Mucosa of rectum (tissue), 2 donors: ENCODE measurements around the gene SERINC3.
"Not testable (repeated sequence)": the region's sequence is repeated elsewhere in the genome, so short reads cannot be mapped to it uniquely, and the experiment has no call there.

Source experiments
- H3K27ac ChIP-seq, 2 donors: one replicate each; pipeline ENCODE4 v1.7.0; 2013; ENCODE audit warnings: inconsistent platforms in 2 of 2, low read depth in 2 of 2, low read length in 2 of 2
- H3K27me3 ChIP-seq, 2 donors: one replicate each; pipeline ENCODE4 v1.7.0; 2013; ENCODE audit warnings: low read length in 2 of 2; ENCODE audit not compliant: control insufficient read depth in 2 of 2, insufficient read depth in 2 of 2
- H3K36me3 ChIP-seq, 2 donors: one replicate each; pipeline ENCODE4 v1.7.0; 2013; ENCODE audit warnings: low read length in 2 of 2; ENCODE audit not compliant: control insufficient read depth in 2 of 2, insufficient read depth in 2 of 2
- H3K4me1 ChIP-seq, 2 donors: one replicate each; pipeline ENCODE4 v1.7.0; 2013; ENCODE audit warnings: low read length in 2 of 2, mild to moderate bottlenecking in 1 of 2; ENCODE audit not compliant: control insufficient read depth in 2 of 2, insufficient read depth in 2 of 2
- H3K4me3 ChIP-seq, 2 donors: one replicate each; pipeline ENCODE4 v1.7.0; 2013; ENCODE audit warnings: low read length in 2 of 2
- H3K9ac ChIP-seq, 2 donors: one replicate each; pipeline ENCODE4 v1.7.0; 2013; ENCODE audit warnings: low read length in 2 of 2, low read depth in 1 of 2, mild to moderate bottlenecking in 1 of 2
- H3K9me3 ChIP-seq, 2 donors: one replicate each; pipeline ENCODE4 v1.7.0; 2013; ENCODE audit warnings: low read length in 2 of 2; ENCODE audit not compliant: control insufficient read depth in 2 of 2
- donor health status: healthy.
- donor health status: Normal muscosa, but diverticular disease.

Gene SERINC3

GRCh38 chr20:44475372-44475693, 46.5 kb downstream of the SERINC3 start:
- peaks cover 4 to 5% of the 10 kb centered on the region in 2 donors for H3K36me3 ChIP-seq
- peaks cover 11 to 13% of the 10 kb centered on the region in 2 donors for H3K4me1 ChIP-seq
- peak overlapping the region; percentile 76 to 88 for H3K27ac ChIP-seq
- H3K9me3 ChIP-seq = no peaks in the 10 kb centered on the region
- H3K4me3 ChIP-seq = peak overlapping the region; percentile 76 to 92
- no peaks in the 10 kb centered on the region for H3K27me3 ChIP-seq
- H3K9ac ChIP-seq = peak overlapping the region; percentile 91

- H3K4me1 ChIP-seq = peaks cover 11 to 13% of the 10 kb centered on the region in 2 donors
- not testable (repeated sequence) for H3K4me3 ChIP-seq, H3K9ac ChIP-seq, H3K27ac ChIP-seq, H3K27me3 ChIP-seq, H3K36me3 ChIP-seq, H3K9me3 ChIP-seq
Measured at GRCh38 chr20:44472283-44472682, 49.6 kb downstream of the SERINC3 start.

- no peaks in the 10 kb centered on the region for H3K36me3 ChIP-seq
- no peaks in the 10 kb centered on the region for H3K27me3 ChIP-seq
- H3K9me3 ChIP-seq = no peaks in the 10 kb centered on the region
- H3K9ac ChIP-seq = no peak overlapping the region
- peaks cover 9 to 11% of the 10 kb centered on the region in 2 donors for H3K4me1 ChIP-seq
- no peak overlapping the region for H3K27ac ChIP-seq
- no peak overlapping the region for H3K4me3 ChIP-seq
Measured at GRCh38 chr20:44471481-44471882, 50.4 kb downstream of the SERINC3 start.

- H3K27me3 ChIP-seq = no peaks in the 10 kb centered on the region
- H3K9ac ChIP-seq = no peak overlapping the region
- no peak overlapping the region for H3K27ac ChIP-seq
- no peak overlapping the region for H3K4me3 ChIP-seq
- H3K4me1 ChIP-seq = peaks cover 3 to 5% of the 10 kb centered on the region in 2 donors
- no peaks in the 10 kb centered on the region for H3K9me3 ChIP-seq
- H3K36me3 ChIP-seq = no peaks in the 10 kb centered on the region
Measured at GRCh38 chr20:44470327-44470726, 51.5 kb downstream of the SERINC3 start.

GRCh38 chr20:44468044-44468782, 53.7 kb downstream of the SERINC3 start:
- Histone ChIP-seq H3K27me3 (no peaks in the 10 kb centered on the region), H3K9ac (no peak overlapping the region), H3K4me3 (no peak overlapping the region), H3K36me3 (no peaks in the 10 kb centered on the region), H3K4me1 (no peaks in the 10 kb centered on the region), H3K27ac (no peak overlapping the region), H3K9me3 (no peaks in the 10 kb centered on the region)

- Histone ChIP-seq H3K36me3 (no peaks in the 10 kb centered on the region), H3K4me3 (no peak overlapping the region), H3K4me1 (no peaks in the 10 kb centered on the region), H3K9ac (no peak overlapping the region), H3K27ac (no peak overlapping the region), H3K9me3 (no peaks in the 10 kb centered on the region), H3K27me3 (no peaks in the 10 kb centered on the region)
Measured at GRCh38 chr20:44467289-44467883, 54.5 kb downstream of the SERINC3 start.

GRCh38 chr20:44465001-44465560, 56.8 kb downstream of the SERINC3 start:
- H3K4me3 ChIP-seq = no peak overlapping the region
- H3K27ac ChIP-seq = no peak overlapping the region
- no peaks in the 10 kb centered on the region for H3K27me3 ChIP-seq
- no peak overlapping the region for H3K9ac ChIP-seq
- H3K4me1 ChIP-seq = peaks cover 7 to 17% of the 10 kb centered on the region in 2 donors
- no peaks in the 10 kb centered on the region for H3K36me3 ChIP-seq
- H3K9me3 ChIP-seq = no peaks in the 10 kb centered on the region

- Histone ChIP-seq H3K36me3 (no peaks in the 10 kb centered on the region), H3K27me3 (no peaks in the 10 kb centered on the region), H3K9ac (no peak overlapping the region), H3K4me3 (no peak overlapping the region), H3K27ac (no peak overlapping the region), H3K4me1 (peaks cover 8 to 17% of the 10 kb centered on the region in 2 donors), H3K9me3 (no peaks in the 10 kb centered on the region)
Measured at GRCh38 chr20:44464514-44464913, 57.4 kb downstream of the SERINC3 start.

GRCh38 chr20:44463466-44463865, 58.4 kb downstream of the SERINC3 start:
- H3K36me3 ChIP-seq = no peaks in the 10 kb centered on the region
- no peaks in the 10 kb centered on the region for H3K9me3 ChIP-seq
- H3K27me3 ChIP-seq = no peaks in the 10 kb centered on the region
- H3K9ac ChIP-seq = no peak overlapping the region
- peaks cover 8 to 25% of the 10 kb centered on the region in 2 donors for H3K4me1 ChIP-seq
- H3K27ac ChIP-seq = no peak overlapping the region
- H3K4me3 ChIP-seq = no peak overlapping the region

- H3K36me3 ChIP-seq = no peaks in the 10 kb centered on the region
- no peaks in the 10 kb centered on the region for H3K27me3 ChIP-seq
- peak overlapping the region in 1 of 2 donors; percentile 55 for H3K9ac ChIP-seq
- peak overlapping the region; percentile 69 to 87 for H3K27ac ChIP-seq
- H3K4me3 ChIP-seq = peak overlapping the region in 1 of 2 donors; percentile 31
- no peaks in the 10 kb centered on the region for H3K9me3 ChIP-seq
- H3K4me1 ChIP-seq = peaks cover 15 to 37% of the 10 kb centered on the region in 2 donors
Measured at GRCh38 chr20:44461803-44462174, 60.1 kb downstream of the SERINC3 start.
